ENCODE data around the gene ORAI2. TPM values are rescaled to one million over a fixed set of nuclear protein-coding genes. Genes with fewer than 3 reads are reported as not detected.

ORAI2 gene
- total RNA-seq, 2 donors from 2014 or later, result 33.4 to 37.6 TPM

DNA sequence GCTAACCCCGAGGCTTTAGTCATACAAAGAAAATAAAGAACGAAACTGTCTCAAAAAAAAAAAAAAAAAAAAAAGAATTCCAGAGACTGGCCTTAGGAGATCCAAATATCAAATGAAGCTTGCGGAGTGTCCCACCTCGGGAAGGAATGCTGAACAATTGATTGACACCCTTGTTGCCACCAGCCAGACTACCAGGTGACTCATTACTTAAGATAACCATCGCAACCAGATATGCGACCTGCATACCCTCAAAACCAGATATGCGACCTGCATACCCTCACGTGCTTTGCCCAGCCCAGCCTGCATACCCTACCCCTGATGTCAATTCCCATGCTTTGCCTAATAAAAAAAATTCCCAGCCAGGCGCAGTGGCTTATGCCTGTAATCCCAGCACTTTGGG is 39.9 kb upstream of the ORAI2 start:
- Histone ChIP-seq H3K36me3 (no peaks in the 10 kb centered on the region), H3K4me1 (ENCODE audit: control insufficient read depth in 1 of 2, low read depth in 2 of 2) (peaks cover 8% of the 10 kb centered on the region in 2 donors), H3K4me3 (no peak overlapping the region), H3K27me3 (replicated peaks; ENCODE audit: insufficient read depth) (no peaks in the 10 kb centered on the region), H3K9me3 (no peaks in the 10 kb centered on the region), H3K27ac (no peak overlapping the region)
- ATAC-seq (ENCODE audit: insufficient number of reproducible peaks, low FRiP score, low read depth), result no peak
- TF ChIP-seq, protein P1, sequence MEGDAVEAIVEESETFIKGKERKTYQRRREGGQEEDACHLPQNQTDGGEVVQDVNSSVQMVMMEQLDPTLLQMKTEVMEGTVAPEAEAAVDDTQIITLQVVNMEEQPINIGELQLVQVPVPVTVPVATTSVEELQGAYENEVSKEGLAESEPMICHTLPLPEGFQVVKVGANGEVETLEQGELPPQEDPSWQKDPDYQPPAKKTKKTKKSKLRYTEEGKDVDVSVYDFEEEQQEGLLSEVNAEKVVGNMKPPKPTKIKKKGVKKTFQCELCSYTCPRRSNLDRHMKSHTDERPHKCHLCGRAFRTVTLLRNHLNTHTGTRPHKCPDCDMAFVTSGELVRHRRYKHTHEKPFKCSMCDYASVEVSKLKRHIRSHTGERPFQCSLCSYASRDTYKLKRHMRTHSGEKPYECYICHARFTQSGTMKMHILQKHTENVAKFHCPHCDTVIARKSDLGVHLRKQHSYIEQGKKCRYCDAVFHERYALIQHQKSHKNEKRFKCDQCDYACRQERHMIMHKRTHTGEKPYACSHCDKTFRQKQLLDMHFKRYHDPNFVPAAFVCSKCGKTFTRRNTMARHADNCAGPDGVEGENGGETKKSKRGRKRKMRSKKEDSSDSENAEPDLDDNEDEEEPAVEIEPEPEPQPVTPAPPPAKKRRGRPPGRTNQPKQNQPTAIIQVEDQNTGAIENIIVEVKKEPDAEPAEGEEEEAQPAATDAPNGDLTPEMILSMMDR (IDR thresholded peaks at IDR 0.05), result no peak
- no peak for DNase-seq (ENCODE audit: low spot score)

DNA sequence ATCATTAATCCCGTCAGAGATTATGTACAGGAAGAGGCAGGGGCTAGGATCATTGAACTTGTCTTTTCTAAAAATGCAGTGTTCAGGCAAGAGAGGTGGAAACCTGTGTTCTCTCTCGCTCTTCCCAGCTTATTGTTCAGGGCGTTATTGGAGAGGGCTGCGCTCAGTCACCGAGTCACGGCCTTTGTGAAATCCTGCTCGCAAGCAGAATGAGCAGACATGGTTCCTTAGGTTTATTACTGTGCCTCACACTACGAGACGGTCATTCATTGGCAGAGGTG is 37.8 kb upstream of the ORAI2 start:
- peak overlapping the region; percentile 93 for H3K4me3 ChIP-seq
- H3K27me3 ChIP-seq (replicated peaks; ENCODE audit: insufficient read depth), result no peaks in the 10 kb centered on the region
- H3K4me1 ChIP-seq (ENCODE audit: control insufficient read depth in 1 of 2, low read depth in 2 of 2), result peaks cover 8% of the 10 kb centered on the region in 2 donors
- H3K27ac ChIP-seq, result peak overlapping the region; percentile 80 to 85
- TF ChIP-seq, protein P1 (IDR thresholded peaks at IDR 0.05), result no peak
- H3K36me3 ChIP-seq, result peaks cover 6% of the 10 kb centered on the region
- no peak for ATAC-seq (ENCODE audit: insufficient number of reproducible peaks, low FRiP score, low read depth)
- no peaks in the 10 kb centered on the region for H3K9me3 ChIP-seq
- DNase-seq (ENCODE audit: low spot score), result no peak

DNA sequence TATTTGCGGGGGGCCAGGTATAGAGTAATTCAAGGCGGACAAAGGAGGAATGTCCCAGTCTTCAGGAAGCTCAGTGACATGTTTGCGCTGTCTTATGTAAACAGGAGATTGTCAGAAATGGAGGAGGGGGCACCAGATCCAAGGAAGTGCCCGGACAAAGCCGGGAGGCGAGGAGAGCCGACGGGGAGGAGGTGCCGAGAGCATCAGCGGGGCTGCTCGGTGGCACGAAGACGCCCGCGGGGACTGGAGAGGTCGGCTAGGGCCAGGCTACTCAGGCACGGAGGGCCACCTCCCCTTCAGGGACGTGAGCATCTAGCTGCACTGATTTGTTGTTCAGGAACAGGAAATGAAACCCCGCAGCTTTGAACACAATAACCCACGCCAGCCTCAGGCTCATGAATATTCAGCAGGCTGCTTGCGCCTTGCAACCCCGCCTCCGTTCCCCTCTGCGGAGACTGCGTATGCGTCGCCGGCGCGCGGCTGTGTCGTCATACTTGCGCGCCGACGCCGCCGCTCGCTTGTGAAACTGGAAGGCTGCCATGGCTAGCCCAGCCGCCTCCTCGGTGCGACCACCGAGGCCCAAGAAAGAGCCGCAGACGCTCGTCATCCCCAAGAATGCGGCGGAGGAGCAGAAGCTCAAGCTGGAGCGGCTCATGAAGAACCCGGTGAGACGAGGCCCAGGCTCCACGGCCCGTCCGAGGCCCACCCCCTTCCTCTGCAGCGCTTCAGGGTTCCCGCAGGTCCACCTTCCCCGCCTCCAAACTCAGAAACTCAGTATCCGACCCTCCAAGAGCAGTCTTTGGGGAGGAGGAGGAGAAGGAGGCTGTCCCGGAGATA is 37.3 kb upstream of the ORAI2 start, which contains the start of gene PRKRIP1:
Gene PRKRIP1 (plus strand): TSS at position 491 of the 837 bp plus-strand sequence. CDS start 49 bp downstream, at position 540.
- DNase-seq (ENCODE audit: low spot score), result peak; percentile 60
- Histone ChIP-seq H3K27ac (peak within 1 kb of the TSS; percentile 80 to 85), H3K4me3 (peak within 1 kb of the TSS; percentile 93), H3K9me3 (no peaks in the 10 kb centered on the region), H3K4me1 (ENCODE audit: control insufficient read depth in 1 of 2, low read depth in 2 of 2) (peaks cover 8% of the 10 kb centered on the region in 2 donors), H3K36me3 (peaks cover 12% of the 10 kb centered on the region), H3K27me3 (replicated peaks; ENCODE audit: insufficient read depth) (no peaks in the 10 kb centered on the region)
- TF ChIP-seq, protein P1 (IDR thresholded peaks at IDR 0.05), result no peak
- peak; percentile 59 for ATAC-seq (ENCODE audit: insufficient number of reproducible peaks, low FRiP score, low read depth)

DNA sequence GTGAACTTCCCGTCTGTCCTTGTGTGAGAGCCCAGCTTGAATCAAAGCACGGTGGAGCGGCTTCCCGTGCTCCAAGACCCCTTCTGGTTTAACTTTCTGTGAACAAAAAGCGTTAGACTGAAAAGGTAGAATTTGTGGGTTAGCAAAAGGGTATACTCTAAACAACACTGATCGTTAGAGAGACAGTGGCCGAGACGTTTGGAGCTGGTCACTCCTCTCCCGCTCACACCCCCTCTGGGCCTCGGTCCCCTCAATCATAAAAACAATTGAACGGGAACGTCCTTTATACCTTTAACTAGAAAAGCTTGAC is 36.7 kb upstream of the ORAI2 start:
- Histone ChIP-seq H3K9me3 (no peaks in the 10 kb centered on the region), H3K27me3 (replicated peaks; ENCODE audit: insufficient read depth) (no peaks in the 10 kb centered on the region), H3K4me1 (ENCODE audit: control insufficient read depth in 1 of 2, low read depth in 2 of 2) (peaks cover 8% of the 10 kb centered on the region in 2 donors), H3K36me3 (peaks cover 16% of the 10 kb centered on the region), H3K27ac (peak overlapping the region; percentile 80 to 85), H3K4me3 (peak overlapping the region; percentile 93)
- no peak for ATAC-seq (ENCODE audit: insufficient number of reproducible peaks, low FRiP score, low read depth)
- TF ChIP-seq, protein P1 (IDR thresholded peaks at IDR 0.05), result no peak
- DNase-seq (ENCODE audit: low spot score), result no peak

DNA sequence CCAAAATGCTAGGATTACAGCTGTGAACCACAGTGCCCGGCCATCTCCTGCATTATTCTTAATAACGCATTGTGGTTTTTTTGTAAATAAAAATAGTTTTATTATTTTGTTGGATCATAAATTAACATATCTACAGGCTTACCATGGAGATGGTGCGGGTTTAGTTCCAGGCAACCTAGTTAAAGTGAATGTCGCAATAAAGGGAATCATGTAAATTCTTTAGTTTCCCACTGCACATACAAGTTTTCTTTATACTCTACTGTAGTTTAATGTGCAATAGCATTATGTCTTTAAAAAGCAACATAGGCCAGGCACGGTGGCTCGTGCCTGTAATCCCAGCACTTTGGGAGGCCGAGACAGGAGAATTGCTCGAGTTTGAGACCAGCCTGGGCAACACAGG is 34.8 kb upstream of the ORAI2 start:
- H3K27ac ChIP-seq, result no peak overlapping the region
- no peak for DNase-seq (ENCODE audit: low spot score)
- no peaks in the 10 kb centered on the region for H3K9me3 ChIP-seq
- ATAC-seq (ENCODE audit: insufficient number of reproducible peaks, low FRiP score, low read depth), result no peak
- H3K4me1 ChIP-seq (ENCODE audit: control insufficient read depth in 1 of 2, low read depth in 2 of 2), result peaks cover 8% of the 10 kb centered on the region in 2 donors
- peaks cover 28% of the 10 kb centered on the region for H3K36me3 ChIP-seq
- TF ChIP-seq, protein P1 (IDR thresholded peaks at IDR 0.05), result no peak
- no peak overlapping the region for H3K4me3 ChIP-seq
- no peaks in the 10 kb centered on the region for H3K27me3 ChIP-seq (replicated peaks; ENCODE audit: insufficient read depth)
